ENCODE data around the gene CHCHD3.

DNA sequence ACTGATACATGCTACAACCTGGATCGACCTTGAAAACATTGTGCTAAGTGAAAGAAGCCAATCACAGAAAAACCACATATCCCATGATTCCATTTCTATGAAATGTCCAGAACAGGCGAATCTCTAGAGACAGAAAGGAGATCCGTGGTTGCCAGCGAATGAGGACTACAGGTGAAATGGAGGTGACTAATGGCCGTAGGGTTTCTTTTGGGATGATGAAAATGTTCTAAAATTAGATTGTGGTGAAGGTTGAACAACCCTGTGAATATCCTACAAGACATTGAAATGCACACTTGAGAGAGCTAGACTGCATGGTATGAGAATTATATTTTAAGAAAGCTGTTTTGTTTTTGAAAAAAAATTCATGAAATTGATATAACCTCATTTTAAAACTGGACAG, 317.1 kb downstream of the CHCHD3 start:
- TF ChIP-seq, protein P1, sequence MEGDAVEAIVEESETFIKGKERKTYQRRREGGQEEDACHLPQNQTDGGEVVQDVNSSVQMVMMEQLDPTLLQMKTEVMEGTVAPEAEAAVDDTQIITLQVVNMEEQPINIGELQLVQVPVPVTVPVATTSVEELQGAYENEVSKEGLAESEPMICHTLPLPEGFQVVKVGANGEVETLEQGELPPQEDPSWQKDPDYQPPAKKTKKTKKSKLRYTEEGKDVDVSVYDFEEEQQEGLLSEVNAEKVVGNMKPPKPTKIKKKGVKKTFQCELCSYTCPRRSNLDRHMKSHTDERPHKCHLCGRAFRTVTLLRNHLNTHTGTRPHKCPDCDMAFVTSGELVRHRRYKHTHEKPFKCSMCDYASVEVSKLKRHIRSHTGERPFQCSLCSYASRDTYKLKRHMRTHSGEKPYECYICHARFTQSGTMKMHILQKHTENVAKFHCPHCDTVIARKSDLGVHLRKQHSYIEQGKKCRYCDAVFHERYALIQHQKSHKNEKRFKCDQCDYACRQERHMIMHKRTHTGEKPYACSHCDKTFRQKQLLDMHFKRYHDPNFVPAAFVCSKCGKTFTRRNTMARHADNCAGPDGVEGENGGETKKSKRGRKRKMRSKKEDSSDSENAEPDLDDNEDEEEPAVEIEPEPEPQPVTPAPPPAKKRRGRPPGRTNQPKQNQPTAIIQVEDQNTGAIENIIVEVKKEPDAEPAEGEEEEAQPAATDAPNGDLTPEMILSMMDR (IDR thresholded peaks at IDR 0.05), result no peak
- TF ChIP-seq EP300 (IDR thresholded peaks at IDR 0.05) (no peak), POLR2A (IDR thresholded peaks at IDR 0.05) (no peak), POLR2AphosphoS5 (IDR thresholded peaks at IDR 0.05) (no peak)
